K562 (cell line): ENCODE results near the gene PRR30. TPM values are rescaled to one million over a fixed set of nuclear protein-coding genes. Genes with fewer than 3 reads are reported as not detected.

Source experiments
- ATAC-seq: fragments of 200-7000 bp; cut with Tn5 transposase; 3 replicates; pipeline ENCODE4 v1.9.1; 2020; ENCODE audit warnings: moderate library complexity
- BruUV-seq: library from RNA; stranded (reverse); fragments of 400-500 nt; replicated peaks from 2 replicates; lab custom pipeline; 2021; lab: Mats Ljungman, UMichigan
- CTCF ChIA-PET: fragments of 300-600 bp; formaldehyde crosslinking; extraction: SDS; loops from one replicate; lab custom pipeline; 2021; ENCODE audit warnings: low intra/inter-chr PET ratio; lab: Yijun Ruan, JAX
- POLR2A ChIA-PET: fragments of 300-600, 350-650 bp; sonication (Branson Sonifier 250); formaldehyde crosslinking; extraction: SDS; loops from one replicate; lab custom pipeline; 2021; ENCODE audit warnings: antibody characterized with exemption, inconsistent platforms; lab: Yijun Ruan, JAX
- DNase-seq, 4 experiments: peaks; one replicate each; pipeline versions ENCODE4 v3.0.0 to v3.0.0-alpha.2; 2011 to 2018; ENCODE audit warnings: low spot score in 3 of 4, mixed read lengths in 3 of 4; ENCODE audit errors: extremely low read depth in 1 of 4
- FAIRE-seq: peaks from 2 replicates; lab custom pipeline; 2011; peaks lifted over from hg19 to GRCh38; lab: Jason Lieb, UNC
- H2AFZ ChIP-seq: 2 replicates; pipeline ENCODE4 v1.6.0; 2011; ENCODE audit warnings: low read depth, low read length, control low read depth, inconsistent platforms
- H3K27ac ChIP-seq: fragments of 200-600 bp; 3 replicates; pipeline ENCODE4 v1.8.0; 2011; ENCODE audit warnings: low read depth, mild to moderate bottlenecking, control low read depth, inconsistent platforms, low read length, moderate library complexity, mixed read lengths; ENCODE audit errors: extremely low read depth
- H3K27me3 ChIP-seq, 2 experiments: fragments of 300-600 bp in 1 of 2; 2 replicates in 1 of 2; 3 replicates in 1 of 2; pipeline versions ENCODE4 v1.6.0 to v1.8.0; 2011; ENCODE audit warnings: inconsistent platforms in 2 of 2, low read length in 2 of 2, mild to moderate bottlenecking in 1 of 2, mixed read lengths in 1 of 2, moderate library complexity in 1 of 2; ENCODE audit not compliant: control insufficient read depth in 2 of 2, insufficient read depth in 2 of 2
- H3K36me3 ChIP-seq: fragments of 300-600 bp; 3 replicates; pipeline ENCODE4 v1.8.0; 2011; ENCODE audit warnings: mild to moderate bottlenecking, low read length, inconsistent platforms; ENCODE audit not compliant: control insufficient read depth, insufficient read depth
- H3K4me1 ChIP-seq, 2 experiments: fragments of 200-600 bp in 1 of 2; replicated peaks in 1 of 2; 2 replicates in 1 of 2; 3 replicates in 1 of 2; pipeline versions ENCODE4 v1.5.1 to v1.8.0; 2011; ENCODE audit warnings: inconsistent platforms in 2 of 2, low read length in 2 of 2, mild to moderate bottlenecking in 1 of 2, mixed read lengths in 1 of 2, moderate library complexity in 1 of 2; ENCODE audit not compliant: control insufficient read depth in 2 of 2, insufficient read depth in 2 of 2
- H3K4me2 ChIP-seq: 2 replicates; pipeline ENCODE4 v1.6.1; 2011; ENCODE audit warnings: low read length, control low read depth, inconsistent platforms, mixed read lengths; ENCODE audit not compliant: insufficient read depth
- H3K4me3 ChIP-seq: fragments of 200-600 bp; sonication (generic), shearing (Covaris generic); 2 replicates; pipeline ENCODE4 v1.5.1; 2016; ENCODE audit warnings: control low read depth, inconsistent platforms
- H3K79me2 ChIP-seq: fragments of 200-600 bp; 3 replicates; pipeline ENCODE4 v1.8.0; 2011; ENCODE audit warnings: low read length, inconsistent platforms; ENCODE audit not compliant: control insufficient read depth, insufficient read depth
- H3K9ac ChIP-seq, 2 experiments: 2 replicates each; pipeline versions ENCODE4 v1.6.0 to v1.6.1; 2011; ENCODE audit warnings: low read depth in 2 of 2, low read length in 2 of 2, control low read depth in 1 of 2, inconsistent platforms in 1 of 2, mild to moderate bottlenecking in 1 of 2, mixed read lengths in 1 of 2; ENCODE audit not compliant: insufficient read depth in 1 of 2
- H3K9me1 ChIP-seq: one replicate; pipeline ENCODE4 v1.6.0; 2011; ENCODE audit warnings: inconsistent platforms, mild to moderate bottlenecking, low read length, moderate library complexity; ENCODE audit not compliant: control insufficient read depth, insufficient read depth
- H3K9me3 ChIP-seq: replicated peaks from 2 replicates; pipeline ENCODE4 v1.5.1; 2011; ENCODE audit warnings: low read depth, low read length, inconsistent platforms; ENCODE audit not compliant: control insufficient read depth, insufficient read depth
- H4K20me1 ChIP-seq: replicated peaks from 2 replicates; pipeline ENCODE4 v1.6.1; 2011; ENCODE audit warnings: low read length, inconsistent platforms, mixed read lengths; ENCODE audit not compliant: control insufficient read depth, insufficient read depth
- ATF1 ChIP-seq, 2 experiments: fragments of 450-650 bp in 1 of 2; IDR thresholded peaks; 2 replicates each; pipeline ENCODE4 v1.6.1; 2016; ENCODE audit warnings: missing compliant biosample characterization in 1 of 2, missing genetic modification characterization in 1 of 2
- ELK3 ChIP-seq: fragments of 450-650 bp; formaldehyde crosslinking; IDR thresholded peaks from 2 replicates; pipeline ENCODE4 v1.4.0; 2020; ENCODE audit warnings: mild to moderate bottlenecking
- ID3 ChIP-seq, 2 experiments: fragments of 250-450 bp in 1 of 2; fragments of 450-650 bp in 1 of 2; sonication (Bioruptor Pico) in 1 of 2; IDR thresholded peaks; 2 replicates each; pipeline versions ENCODE4 v1.6.1 to v1.8.0; 2016 to 2021; ENCODE audit warnings: mild to moderate bottlenecking in 2 of 2, moderate library complexity in 2 of 2, missing compliant biosample characterization in 1 of 2, missing genetic modification characterization in 1 of 2
- MAX ChIP-seq: sonication (generic); formaldehyde crosslinking; IDR thresholded peaks from 2 replicates; pipeline ENCODE4 v1.9.0; 2022; ENCODE audit warnings: mild to moderate bottlenecking, missing genetic modification reagents
- SMARCA5 ChIP-seq: fragments of 450-650 bp; IDR thresholded peaks from 2 replicates; pipeline ENCODE4 v1.6.1; 2016
- SPI1 ChIP-seq: IDR thresholded peaks from 2 replicates; pipeline ENCODE4 v1.6.1; 2011; ENCODE audit warnings: low read depth, low read length, control low read depth, borderline replicate concordance
- TAF15 ChIP-seq: fragments of 200-400 bp; formaldehyde crosslinking; IDR thresholded peaks from 2 replicates; pipeline ENCODE4 v1.6.1; 2017; ENCODE audit warnings: mild to moderate bottlenecking, low read depth, low read length, moderate library complexity
- ZNF274 ChIP-seq: IDR thresholded peaks from 2 replicates; pipeline ENCODE4 v1.6.1; 2011; ENCODE audit warnings: low read depth, mild to moderate bottlenecking, low read length, moderate library complexity, borderline replicate concordance
- ZNF696 ChIP-seq: fragments of 250-450 bp; sonication (Bioruptor Pico); conservative IDR thresholded peaks from 2 replicates; pipeline ENCODE4 v1.4.0; 2020; ENCODE audit warnings: mild to moderate bottlenecking, moderate library complexity
- WGBS: fragments of 100-300 bp; shearing (Covaris generic); methylation state at CpG from one replicate; pipeline ENCODE4 v1.1.6; 2016; ENCODE audit warnings: low coverage, mixed read lengths; ENCODE audit not compliant: insufficient coverage; ENCODE audit errors: missing lambda C conversion rate; 5-methylcytosine and 5-hydroxymethylcytosine counted together
- in situ Hi-C: fragments of 300-500 bp; cut with MboI; formaldehyde crosslinking; loops from 4 replicates; pipeline ENCODE4 v1.15.0; 2018; ENCODE audit warnings: inconsistent platforms, mixed read lengths
- intact Hi-C: fragments of 100-400 bp; cut with micrococcal nuclease; formaldehyde crosslinking; loops from 2 replicates; pipeline ENCODE4 v1.14.2; 2022
- polyA plus RNA-seq, 8 experiments: library from polyadenylated mRNA; depleted of rRNA in 4 of 8; stranded (reverse) in 5 of 8; unstranded in 3 of 8; fragments of >200 nt; fragmentation: Nextera tagmentation in 2 of 8; fragmentation: Illumina TruSeq in 1 of 8; extraction: Ambion mirVana in 2 of 8; extraction: Trizol in 1 of 8; gene quantifications; 2 replicates each; pipeline versions ENCODE4 v1.2.1 to v1.2.3, GENCODE V29; 2011 to 2014; ENCODE audit warnings: inconsistent platforms in 1 of 8, missing spikeins in 1 of 8
- total RNA-seq, 7 experiments: library from RNA; depleted of rRNA in 6 of 7; stranded (reverse); fragments of >200 nt in 6 of 7; fragmentation: Illumina TruSeq in 2 of 7; extraction: Trizol in 2 of 7; gene quantifications; 2 replicates each; pipeline versions ENCODE4 v1.2.1 to v1.2.3, GENCODE V29; 2011 to 2021; ENCODE audit warnings: low replicate concordance in 1 of 7
- TF ChIP-seq, protein P1 (sequence below): fragments of 250-450 bp; sonication (Bioruptor Pico); IDR thresholded peaks from 2 replicates; pipeline ENCODE4 v1.6.1; 2021; ENCODE audit warnings: mild to moderate bottlenecking

PRR30 gene
- total and polyA plus RNA-seq, 9 of the 15 experiments (the other 6 are each of a cell fraction or from before 2014, with no cell fraction given): not detected

- intact Hi-C loops (no loop called here), in situ Hi-C loops (no loop called here)
- no peaks in the 10 kb centered on the region for H3K27me3 ChIP-seq
- TF ChIP-seq TAF15 (no peak), SPI1 (peak; percentile 25; the same call in 1 of the 2 replicates)
- DNase-seq (no peak), ATAC-seq (no peak), FAIRE-seq (no peak)
- H3K9me3 ChIP-seq: no peaks in the 10 kb centered on the region; the same call in 1 of the 2 replicates
- ChIA-PET POLR2A (interaction anchor here (0.6 kb wide), 1 partner anchor 48 kb away, joined by 3 read pairs; no protein-coding TSS in a partner anchor), CTCF (no interaction called here)
- H3K9ac ChIP-seq: no peak overlapping the region
- peak overlapping the region; percentile 96 for H2AFZ ChIP-seq
- H3K4me3 ChIP-seq: no peak overlapping the region
- no peak overlapping the region for H3K4me2 ChIP-seq
- H3K27ac ChIP-seq: no peak overlapping the region
- BruUV-seq: no TSS peak
- peaks cover 15 to 32% of the 10 kb centered on the region in 2 experiments; a peak in 4 of 5 replicates for H3K4me1 ChIP-seq
- H3K9me1 ChIP-seq: peaks cover 5% of the 10 kb centered on the region
- peaks cover 21% of the 10 kb centered on the region for H3K79me2 ChIP-seq
- 83% methylated on average over 12 of the region's 12 CpGs for WGBS
- H4K20me1 ChIP-seq: no peaks in the 10 kb centered on the region; the same call in 1 of the 2 replicates
- peaks cover 30% of the 10 kb centered on the region; the same call in 2 of the 3 replicates for H3K36me3 ChIP-seq
Observed at GRCh38 chr2:27135478-27135955, 3.7 kb downstream of the PRR30 start.

- CTCF ChIA-PET: no interaction called here
- POLR2A ChIA-PET: interaction anchor here (0.6 to 2.1 kb wide), 5 partner anchors 11 to 161 kb away, joined by 3 to 12 read pairs (median 4); partner anchors contain the start of gene ABHD1
- peak overlapping the region; percentile 96 for H2AFZ ChIP-seq
- no peaks in the 10 kb centered on the region for H3K27me3 ChIP-seq
- intact Hi-C loops (no loop called here), in situ Hi-C loops (no loop called here)
- peak overlapping the region; percentile 82 to 95; a peak in 2 of 4 replicates for H3K9ac ChIP-seq
- H3K36me3 ChIP-seq: peaks cover 36% of the 10 kb centered on the region; the same call in 2 of the 3 replicates
- ATAC-seq (no peak), FAIRE-seq (peak; percentile 54), DNase-seq (no peak)
- H3K4me3 ChIP-seq: peak overlapping the region; percentile 98
- 44% methylated on average over 29 of the region's 33 CpGs for WGBS
- H3K4me2 ChIP-seq: peak overlapping the region; percentile 60
- no TSS peak for BruUV-seq
- peaks cover 8% of the 10 kb centered on the region for H3K9me1 ChIP-seq
- H3K9me3 ChIP-seq: no peaks in the 10 kb centered on the region; the same call in 1 of the 2 replicates
- peaks cover 15 to 35% of the 10 kb centered on the region in 2 experiments; a peak in 4 of 5 replicates for H3K4me1 ChIP-seq
- H3K79me2 ChIP-seq: peaks cover 21% of the 10 kb centered on the region
- no peaks in the 10 kb centered on the region; the same call in 1 of the 2 replicates for H4K20me1 ChIP-seq
- peak overlapping the region; percentile 85 for H3K27ac ChIP-seq
- 0 out of 2 replicates have a peak, but pooled peaks have one; percentile 34 for TF ChIP-seq SMARCA5
- no peak for TF ChIP-seq ATF1 (CRISPR knock-in tag; IDR thresholded peaks at IDR 0.05)
- peak; percentile 65 for TF ChIP-seq ATF1 (tag; IDR thresholded peaks at IDR 0.05)
- no peak for TF ChIP-seq ZNF696
- TF ChIP-seq ID3 (CRISPR knock-in tag; IDR thresholded peaks at IDR 0.05): no peak
- peak; percentile 19; the same call in 1 of the 2 replicates for TF ChIP-seq ID3 (tag; IDR thresholded peaks at IDR 0.05)
- no peak for TF ChIP-seq ZNF274
- 0 out of 2 replicates have a peak, but pooled peaks have one; percentile 23 for TF ChIP-seq MAX (CRISPR knock-in tag)
- TF ChIP-seq, protein P1, sequence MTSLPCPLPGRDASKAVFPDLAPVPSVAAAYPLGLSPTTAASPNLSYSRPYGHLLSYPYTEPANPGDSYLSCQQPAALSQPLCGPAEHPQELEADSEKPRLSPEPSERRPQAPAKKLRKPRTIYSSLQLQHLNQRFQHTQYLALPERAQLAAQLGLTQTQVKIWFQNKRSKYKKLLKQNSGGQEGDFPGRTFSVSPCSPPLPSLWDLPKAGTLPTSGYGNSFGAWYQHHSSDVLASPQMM (CRISPR knock-in tag): no peak
- TF ChIP-seq ELK3: no peak
Observed at GRCh38 chr2:27134781-27135477, 4.3 kb downstream of the PRR30 start.
